Osteoblast (primary cell): ENCODE measurements around the gene PPP1R3A. TPM values are rescaled to one million over a fixed set of nuclear protein-coding genes. Genes with fewer than 3 reads are reported as not detected.
"Not testable (repeated sequence)": the region's sequence is repeated elsewhere in the genome, so short reads cannot be mapped to it uniquely, and the experiment has no call there.

Experiments used
- DNase-seq: peaks from one replicate; pipeline ENCODE4 v3.0.0; 2011; ENCODE audit warnings: low spot score, mixed read lengths; ENCODE audit not compliant: insufficient read length; ENCODE audit errors: missing footprints
- H2AFZ ChIP-seq: 2 replicates; pipeline ENCODE4 v1.6.0; 2011; ENCODE audit warnings: mild to moderate bottlenecking, low read length
- H3K27ac ChIP-seq: 2 replicates; pipeline ENCODE4 v1.5.1; 2011; ENCODE audit warnings: mild to moderate bottlenecking, low read depth, low read length, moderate library complexity
- H3K27me3 ChIP-seq: 2 replicates; pipeline ENCODE4 v1.6.0; 2012; ENCODE audit warnings: mild to moderate bottlenecking, control low read depth, inconsistent platforms, low read length, moderate library complexity; ENCODE audit not compliant: insufficient read depth
- H3K36me3 ChIP-seq: 2 replicates; pipeline ENCODE4 v1.5.1; 2011; ENCODE audit warnings: mild to moderate bottlenecking, low read length, control low read depth, moderate library complexity; ENCODE audit not compliant: insufficient read depth
- H3K4me1 ChIP-seq: 2 replicates; pipeline ENCODE4 v1.5.1; 2011; ENCODE audit warnings: mild to moderate bottlenecking, low read length, control low read depth, moderate library complexity; ENCODE audit not compliant: insufficient read depth
- H3K4me2 ChIP-seq: 2 replicates; pipeline ENCODE4 v1.6.0; 2011; ENCODE audit warnings: mild to moderate bottlenecking, low read length; ENCODE audit not compliant: insufficient read depth
- H3K4me3 ChIP-seq: fragments of 200-600 bp; sonication (generic); 3 replicates; pipeline ENCODE4 v1.5.1; 2012; ENCODE audit warnings: mild to moderate bottlenecking, low read length, inconsistent platforms; ENCODE audit not compliant: insufficient read depth
- H3K79me2 ChIP-seq: 2 replicates; pipeline ENCODE4 v1.6.0; 2012; ENCODE audit warnings: mild to moderate bottlenecking, low read length, control low read depth, inconsistent platforms; ENCODE audit not compliant: insufficient read depth
- H3K9me3 ChIP-seq: 2 replicates; pipeline ENCODE4 v1.5.1; 2011; ENCODE audit warnings: low read depth, low read length, control low read depth
- H4K20me1 ChIP-seq: 2 replicates; pipeline ENCODE4 v1.6.0; 2012; ENCODE audit warnings: mild to moderate bottlenecking, low read length, control low read depth; ENCODE audit not compliant: insufficient read depth
- CTCF ChIP-seq: IDR thresholded peaks from 2 replicates; pipeline ENCODE4 v1.5.1; 2011; ENCODE audit warnings: mild to moderate bottlenecking, low read depth, low read length, moderate library complexity; ENCODE audit errors: extremely low read depth
- total RNA-seq: library from RNA; depleted of rRNA; stranded (reverse); fragments of >200 nt; gene quantifications from 2 replicates; pipeline ENCODE4 v1.2.3, GENCODE V29; 2012

Gene PPP1R3A
- total RNA-seq, 1 donor = not detected

- no peak overlapping the region for H3K4me3 ChIP-seq
- no peak overlapping the region for H3K4me2 ChIP-seq
- no peaks in the 10 kb centered on the region for H3K27me3 ChIP-seq
- H3K27ac ChIP-seq = no peak overlapping the region
- H3K9me3 ChIP-seq = peaks cover 2% of the 10 kb centered on the region
- no peak overlapping the region for H2AFZ ChIP-seq
- TF ChIP-seq CTCF = no peak
- no peaks in the 10 kb centered on the region for H4K20me1 ChIP-seq
- no peaks in the 10 kb centered on the region for H3K36me3 ChIP-seq
- no peaks in the 10 kb centered on the region for H3K4me1 ChIP-seq
- DNase-seq = no peak
- no peaks in the 10 kb centered on the region for H3K79me2 ChIP-seq
These were observed 34.7 kb upstream of the PPP1R3A start for GRCh38 chr7:113953553-113953952.

- Histone ChIP-seq H3K36me3 (no peaks in the 10 kb centered on the region), H2AFZ (no peak overlapping the region), H3K27me3 (no peaks in the 10 kb centered on the region), H3K4me3 (no peak overlapping the region), H3K27ac (no peak overlapping the region), H3K4me2 (no peak overlapping the region), H3K79me2 (no peaks in the 10 kb centered on the region), H4K20me1 (no peaks in the 10 kb centered on the region), H3K4me1 (no peaks in the 10 kb centered on the region), H3K9me3 (no peaks in the 10 kb centered on the region)
- TF ChIP-seq CTCF = no peak
- no peak for DNase-seq
These were observed 26.5 kb upstream of the PPP1R3A start for GRCh38 chr7:113945018-113945938.

- no peak overlapping the region for H2AFZ ChIP-seq
- TF ChIP-seq CTCF = no peak
- DNase-seq = no peak
These were observed 18.2 kb upstream of the PPP1R3A start for GRCh38 chr7:113936982-113937381.

GRCh38 chr7:113936535-113936934 lies 17.7 kb upstream of the PPP1R3A start:
- no peaks in the 10 kb centered on the region for H3K36me3 ChIP-seq
- H2AFZ ChIP-seq = no peak overlapping the region
- no peaks in the 10 kb centered on the region for H3K4me1 ChIP-seq
- no peak for TF ChIP-seq CTCF
- H3K27ac ChIP-seq = no peak overlapping the region
- no peak overlapping the region for H3K4me2 ChIP-seq
- H4K20me1 ChIP-seq = no peaks in the 10 kb centered on the region
- no peaks in the 10 kb centered on the region for H3K79me2 ChIP-seq
- H3K9me3 ChIP-seq = no peaks in the 10 kb centered on the region
- H3K4me3 ChIP-seq = no peak overlapping the region
- H3K27me3 ChIP-seq = no peaks in the 10 kb centered on the region
- DNase-seq = no peak

More at GRCh38 chr7:113936982-113937381, 18.2 kb upstream of the PPP1R3A start:
- H3K27ac ChIP-seq = no peak overlapping the region
- H3K9me3 ChIP-seq = no peaks in the 10 kb centered on the region
- H4K20me1 ChIP-seq = no peaks in the 10 kb centered on the region
- H3K4me3 ChIP-seq = no peak overlapping the region
- no peaks in the 10 kb centered on the region for H3K4me1 ChIP-seq
- H3K27me3 ChIP-seq = no peaks in the 10 kb centered on the region
- H3K4me2 ChIP-seq = no peak overlapping the region
- no peaks in the 10 kb centered on the region for H3K79me2 ChIP-seq
- H3K36me3 ChIP-seq = no peaks in the 10 kb centered on the region

- H2AFZ ChIP-seq, H3K4me3 ChIP-seq, H3K9me3 ChIP-seq, H3K27me3 ChIP-seq, H3K36me3 ChIP-seq, H3K4me1 ChIP-seq, H3K79me2 ChIP-seq, H4K20me1 ChIP-seq, H3K27ac ChIP-seq, DNase-seq, H3K4me2 ChIP-seq: not testable (repeated sequence)
These were observed 10.6 kb upstream of the PPP1R3A start for GRCh38 chr7:113929389-113929788.
